K562 (cell line): ENCODE measurements around the gene ACBD3.

Experiments used
- ATF7 ChIP-seq: fragments of 450-650 bp; IDR thresholded peaks from 2 replicates; pipeline ENCODE4 v1.7.1; 2014; ENCODE audit warnings: mild to moderate bottlenecking, moderate library complexity
- CAMTA2 ChIP-seq: fragments of 250-450 bp; sonication (Bioruptor Pico); conservative IDR thresholded peaks from 2 replicates; pipeline ENCODE4 v1.5.1; 2022
- EP300 ChIP-seq: IDR thresholded peaks from 2 replicates; pipeline ENCODE4 v1.6.1; 2012; ENCODE audit warnings: low read length, improper control_type of control experiment
- HMG20A ChIP-seq: fragments of 450-650 bp; formaldehyde crosslinking; conservative IDR thresholded peaks from 2 replicates; pipeline ENCODE4 v1.4.0; 2020; ENCODE audit warnings: mild to moderate bottlenecking, mixed read lengths
- MAFK ChIP-seq: IDR thresholded peaks from 2 replicates; pipeline ENCODE4 v1.6.1; 2011; ENCODE audit warnings: low read length, improper control_type of control experiment
- POLR2A ChIP-seq: fragments of 450-650 bp; conservative IDR thresholded peaks from 2 replicates; pipeline ENCODE4 v1.6.1; 2016
- POLR3A ChIP-seq: IDR thresholded peaks from 2 replicates; pipeline ENCODE4 v1.6.1; 2011; ENCODE audit warnings: borderline replicate concordance, mild to moderate bottlenecking, moderate library complexity; ENCODE audit not compliant: insufficient read length, insufficient read depth; ENCODE audit errors: extremely low read depth
- SETDB1 ChIP-seq: IDR thresholded peaks from one replicate; pipeline ENCODE4 v1.6.1; 2012; ENCODE audit warnings: low read length, control low read depth, inconsistent platforms
- TF ChIP-seq, protein P1 (sequence below), 3 experiments: IDR thresholded peaks in 2 of 3; conservative IDR thresholded peaks in 1 of 3; 2 replicates each; pipeline ENCODE4 v1.5.1; 2011 to 2012; ENCODE audit warnings: low read length in 3 of 3, mild to moderate bottlenecking in 3 of 3, control low read depth in 2 of 3, improper control_type of control experiment in 1 of 3, inconsistent platforms in 1 of 3, low read depth in 1 of 3, mixed read lengths in 1 of 3, moderate library complexity in 1 of 3; ENCODE audit not compliant: insufficient read depth in 2 of 3
- TF ChIP-seq, protein P2 (sequence below): fragments of 250-450 bp; sonication (Bioruptor Pico); IDR thresholded peaks from 2 replicates; pipeline ENCODE4 v1.8.0; 2021; ENCODE audit warnings: moderate library complexity, mild to moderate bottlenecking, inconsistent platforms
- TF ChIP-seq, protein P3 (sequence below): fragments of 450-650 bp; formaldehyde crosslinking; IDR thresholded peaks from 2 replicates; pipeline ENCODE4 v1.4.0; 2020; ENCODE audit warnings: mild to moderate bottlenecking, moderate library complexity
- TF ChIP-seq, protein P4 (sequence below): fragments of 200-400 bp; formaldehyde crosslinking; IDR thresholded peaks from 2 replicates; pipeline ENCODE4 v1.6.1; 2017; ENCODE audit warnings: mild to moderate bottlenecking, low read depth, low read length, moderate library complexity
- TF ChIP-seq, protein P5 (sequence below): fragments of 250-450 bp; sonication (Bioruptor Pico); IDR thresholded peaks from 2 replicates; pipeline ENCODE4 v1.4.0; 2020; ENCODE audit warnings: mild to moderate bottlenecking, moderate library complexity
- TF ChIP-seq, protein P6 (sequence below): sonication (generic); formaldehyde crosslinking; IDR thresholded peaks from 2 replicates; pipeline ENCODE4 v1.8.1; 2023; ENCODE audit warnings: mild to moderate bottlenecking, missing genetic modification reagents

DNA sequence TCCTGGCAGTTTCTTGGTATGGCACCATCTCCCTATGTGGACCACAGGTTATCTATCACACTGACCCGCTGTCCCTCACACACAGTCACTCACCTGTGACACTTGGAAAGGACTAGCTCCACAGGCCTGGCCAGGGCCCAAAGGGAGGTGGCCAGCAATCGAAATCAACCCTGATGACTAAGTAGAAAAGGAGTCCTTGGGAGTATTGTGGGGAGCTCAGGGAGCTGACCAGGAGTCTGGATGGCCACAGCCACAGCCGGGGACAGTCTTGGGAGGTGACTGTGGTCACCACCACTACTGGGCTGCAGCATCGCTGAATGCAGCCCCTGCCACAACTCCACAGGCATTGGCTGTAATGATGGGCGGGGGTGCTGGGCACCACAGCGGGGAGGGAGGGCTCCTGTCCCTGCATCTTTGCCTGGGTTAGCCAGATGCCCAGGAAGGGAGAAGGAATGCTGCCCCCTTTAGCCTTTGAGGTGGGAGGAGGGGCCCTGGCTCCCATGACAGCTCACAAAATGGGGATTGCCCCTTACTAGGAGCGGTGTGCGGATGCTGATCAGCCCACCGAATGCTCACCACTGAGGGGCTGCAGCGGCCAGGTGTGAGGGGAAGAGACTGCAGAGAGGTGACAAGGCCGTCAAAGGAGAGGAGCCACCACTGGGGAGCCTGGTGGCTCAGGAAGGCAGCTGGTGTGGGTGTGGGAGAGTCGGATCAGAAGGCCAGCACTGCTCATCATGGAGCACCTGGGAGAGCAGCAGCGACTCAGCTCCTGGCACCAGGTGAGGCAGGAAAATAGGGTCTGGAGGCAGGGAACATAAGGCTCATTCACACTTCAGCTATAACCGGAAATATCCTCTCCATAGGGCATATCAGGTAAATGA is 62.7 kb downstream of the ACBD3 start:
- TF ChIP-seq ATF7 (no peak), CAMTA2 (CRISPR knock-in tag) (no peak), MAFK (no peak), POLR2A (no peak), SETDB1 (no peak), POLR3A (no peak), HMG20A (no peak), EP300 (no peak)
- TF ChIP-seq, protein P1, sequence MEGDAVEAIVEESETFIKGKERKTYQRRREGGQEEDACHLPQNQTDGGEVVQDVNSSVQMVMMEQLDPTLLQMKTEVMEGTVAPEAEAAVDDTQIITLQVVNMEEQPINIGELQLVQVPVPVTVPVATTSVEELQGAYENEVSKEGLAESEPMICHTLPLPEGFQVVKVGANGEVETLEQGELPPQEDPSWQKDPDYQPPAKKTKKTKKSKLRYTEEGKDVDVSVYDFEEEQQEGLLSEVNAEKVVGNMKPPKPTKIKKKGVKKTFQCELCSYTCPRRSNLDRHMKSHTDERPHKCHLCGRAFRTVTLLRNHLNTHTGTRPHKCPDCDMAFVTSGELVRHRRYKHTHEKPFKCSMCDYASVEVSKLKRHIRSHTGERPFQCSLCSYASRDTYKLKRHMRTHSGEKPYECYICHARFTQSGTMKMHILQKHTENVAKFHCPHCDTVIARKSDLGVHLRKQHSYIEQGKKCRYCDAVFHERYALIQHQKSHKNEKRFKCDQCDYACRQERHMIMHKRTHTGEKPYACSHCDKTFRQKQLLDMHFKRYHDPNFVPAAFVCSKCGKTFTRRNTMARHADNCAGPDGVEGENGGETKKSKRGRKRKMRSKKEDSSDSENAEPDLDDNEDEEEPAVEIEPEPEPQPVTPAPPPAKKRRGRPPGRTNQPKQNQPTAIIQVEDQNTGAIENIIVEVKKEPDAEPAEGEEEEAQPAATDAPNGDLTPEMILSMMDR (IDR thresholded peaks at IDR 0.05 in 2 of 3, conservative IDR thresholded peaks at IDR 0.05 in 1 of 3; ENCODE audit: insufficient read depth in 2 of 3, low read depth in 1 of 3, low read length in 3 of 3): no peak
- TF ChIP-seq, protein P2, sequence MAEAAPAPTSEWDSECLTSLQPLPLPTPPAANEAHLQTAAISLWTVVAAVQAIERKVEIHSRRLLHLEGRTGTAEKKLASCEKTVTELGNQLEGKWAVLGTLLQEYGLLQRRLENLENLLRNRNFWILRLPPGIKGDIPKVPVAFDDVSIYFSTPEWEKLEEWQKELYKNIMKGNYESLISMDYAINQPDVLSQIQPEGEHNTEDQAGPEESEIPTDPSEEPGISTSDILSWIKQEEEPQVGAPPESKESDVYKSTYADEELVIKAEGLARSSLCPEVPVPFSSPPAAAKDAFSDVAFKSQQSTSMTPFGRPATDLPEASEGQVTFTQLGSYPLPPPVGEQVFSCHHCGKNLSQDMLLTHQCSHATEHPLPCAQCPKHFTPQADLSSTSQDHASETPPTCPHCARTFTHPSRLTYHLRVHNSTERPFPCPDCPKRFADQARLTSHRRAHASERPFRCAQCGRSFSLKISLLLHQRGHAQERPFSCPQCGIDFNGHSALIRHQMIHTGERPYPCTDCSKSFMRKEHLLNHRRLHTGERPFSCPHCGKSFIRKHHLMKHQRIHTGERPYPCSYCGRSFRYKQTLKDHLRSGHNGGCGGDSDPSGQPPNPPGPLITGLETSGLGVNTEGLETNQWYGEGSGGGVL (CRISPR knock-in tag): no peak
- TF ChIP-seq, protein P3, sequence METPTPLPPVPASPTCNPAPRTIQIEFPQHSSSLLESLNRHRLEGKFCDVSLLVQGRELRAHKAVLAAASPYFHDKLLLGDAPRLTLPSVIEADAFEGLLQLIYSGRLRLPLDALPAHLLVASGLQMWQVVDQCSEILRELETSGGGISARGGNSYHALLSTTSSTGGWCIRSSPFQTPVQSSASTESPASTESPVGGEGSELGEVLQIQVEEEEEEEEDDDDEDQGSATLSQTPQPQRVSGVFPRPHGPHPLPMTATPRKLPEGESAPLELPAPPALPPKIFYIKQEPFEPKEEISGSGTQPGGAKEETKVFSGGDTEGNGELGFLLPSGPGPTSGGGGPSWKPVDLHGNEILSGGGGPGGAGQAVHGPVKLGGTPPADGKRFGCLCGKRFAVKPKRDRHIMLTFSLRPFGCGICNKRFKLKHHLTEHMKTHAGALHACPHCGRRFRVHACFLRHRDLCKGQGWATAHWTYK (CRISPR knock-in tag): no peak
- TF ChIP-seq, protein P4, sequence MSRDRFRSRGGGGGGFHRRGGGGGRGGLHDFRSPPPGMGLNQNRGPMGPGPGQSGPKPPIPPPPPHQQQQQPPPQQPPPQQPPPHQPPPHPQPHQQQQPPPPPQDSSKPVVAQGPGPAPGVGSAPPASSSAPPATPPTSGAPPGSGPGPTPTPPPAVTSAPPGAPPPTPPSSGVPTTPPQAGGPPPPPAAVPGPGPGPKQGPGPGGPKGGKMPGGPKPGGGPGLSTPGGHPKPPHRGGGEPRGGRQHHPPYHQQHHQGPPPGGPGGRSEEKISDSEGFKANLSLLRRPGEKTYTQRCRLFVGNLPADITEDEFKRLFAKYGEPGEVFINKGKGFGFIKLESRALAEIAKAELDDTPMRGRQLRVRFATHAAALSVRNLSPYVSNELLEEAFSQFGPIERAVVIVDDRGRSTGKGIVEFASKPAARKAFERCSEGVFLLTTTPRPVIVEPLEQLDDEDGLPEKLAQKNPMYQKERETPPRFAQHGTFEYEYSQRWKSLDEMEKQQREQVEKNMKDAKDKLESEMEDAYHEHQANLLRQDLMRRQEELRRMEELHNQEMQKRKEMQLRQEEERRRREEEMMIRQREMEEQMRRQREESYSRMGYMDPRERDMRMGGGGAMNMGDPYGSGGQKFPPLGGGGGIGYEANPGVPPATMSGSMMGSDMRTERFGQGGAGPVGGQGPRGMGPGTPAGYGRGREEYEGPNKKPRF: no peak
- TF ChIP-seq, protein P5, sequence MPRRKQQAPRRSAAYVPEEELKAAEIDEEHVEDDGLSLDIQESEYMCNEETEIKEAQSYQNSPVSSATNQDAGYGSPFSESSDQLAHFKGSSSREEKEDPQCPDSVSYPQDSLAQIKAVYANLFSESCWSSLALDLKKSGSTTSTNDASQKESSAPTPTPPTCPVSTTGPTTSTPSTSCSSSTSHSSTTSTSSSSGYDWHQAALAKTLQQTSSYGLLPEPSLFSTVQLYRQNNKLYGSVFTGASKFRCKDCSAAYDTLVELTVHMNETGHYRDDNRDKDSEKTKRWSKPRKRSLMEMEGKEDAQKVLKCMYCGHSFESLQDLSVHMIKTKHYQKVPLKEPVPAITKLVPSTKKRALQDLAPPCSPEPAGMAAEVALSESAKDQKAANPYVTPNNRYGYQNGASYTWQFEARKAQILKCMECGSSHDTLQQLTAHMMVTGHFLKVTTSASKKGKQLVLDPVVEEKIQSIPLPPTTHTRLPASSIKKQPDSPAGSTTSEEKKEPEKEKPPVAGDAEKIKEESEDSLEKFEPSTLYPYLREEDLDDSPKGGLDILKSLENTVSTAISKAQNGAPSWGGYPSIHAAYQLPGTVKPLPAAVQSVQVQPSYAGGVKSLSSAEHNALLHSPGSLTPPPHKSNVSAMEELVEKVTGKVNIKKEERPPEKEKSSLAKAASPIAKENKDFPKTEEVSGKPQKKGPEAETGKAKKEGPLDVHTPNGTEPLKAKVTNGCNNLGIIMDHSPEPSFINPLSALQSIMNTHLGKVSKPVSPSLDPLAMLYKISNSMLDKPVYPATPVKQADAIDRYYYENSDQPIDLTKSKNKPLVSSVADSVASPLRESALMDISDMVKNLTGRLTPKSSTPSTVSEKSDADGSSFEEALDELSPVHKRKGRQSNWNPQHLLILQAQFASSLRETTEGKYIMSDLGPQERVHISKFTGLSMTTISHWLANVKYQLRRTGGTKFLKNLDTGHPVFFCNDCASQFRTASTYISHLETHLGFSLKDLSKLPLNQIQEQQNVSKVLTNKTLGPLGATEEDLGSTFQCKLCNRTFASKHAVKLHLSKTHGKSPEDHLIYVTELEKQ (CRISPR knock-in tag): no peak
- TF ChIP-seq, protein P6, sequence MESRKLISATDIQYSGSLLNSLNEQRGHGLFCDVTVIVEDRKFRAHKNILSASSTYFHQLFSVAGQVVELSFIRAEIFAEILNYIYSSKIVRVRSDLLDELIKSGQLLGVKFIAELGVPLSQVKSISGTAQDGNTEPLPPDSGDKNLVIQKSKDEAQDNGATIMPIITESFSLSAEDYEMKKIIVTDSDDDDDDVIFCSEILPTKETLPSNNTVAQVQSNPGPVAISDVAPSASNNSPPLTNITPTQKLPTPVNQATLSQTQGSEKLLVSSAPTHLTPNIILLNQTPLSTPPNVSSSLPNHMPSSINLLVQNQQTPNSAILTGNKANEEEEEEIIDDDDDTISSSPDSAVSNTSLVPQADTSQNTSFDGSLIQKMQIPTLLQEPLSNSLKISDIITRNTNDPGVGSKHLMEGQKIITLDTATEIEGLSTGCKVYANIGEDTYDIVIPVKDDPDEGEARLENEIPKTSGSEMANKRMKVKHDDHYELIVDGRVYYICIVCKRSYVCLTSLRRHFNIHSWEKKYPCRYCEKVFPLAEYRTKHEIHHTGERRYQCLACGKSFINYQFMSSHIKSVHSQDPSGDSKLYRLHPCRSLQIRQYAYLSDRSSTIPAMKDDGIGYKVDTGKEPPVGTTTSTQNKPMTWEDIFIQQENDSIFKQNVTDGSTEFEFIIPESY (CRISPR knock-in tag): no peak
